H1 (cell line): ENCODE results near the gene LRRC27. TPM values are rescaled to one million over a fixed set of nuclear protein-coding genes. Genes with fewer than 3 reads are reported as not detected.
"Not testable (repeated sequence)": the region's sequence is repeated elsewhere in the genome, so short reads cannot be mapped to it uniquely, and the experiment has no call there.

Experiments
- CTCF ChIA-PET: fragments of 300-600 bp; sonication (Branson Sonifier 250); formaldehyde crosslinking; loops from one replicate; lab custom pipeline; 2021; ENCODE audit not compliant: partially characterized antibody; lab: Charles Lee
- POLR2A ChIA-PET: fragments of 300-600 bp; sonication (Branson Sonifier 250); formaldehyde crosslinking; loops from one replicate; lab custom pipeline; 2021; ENCODE audit warnings: inconsistent platforms; ENCODE audit not compliant: partially characterized antibody; lab: Charles Lee
- DNase-seq, 2 experiments: peaks; one replicate each; pipeline versions ENCODE4 v3.0.0 to v3.0.0-alpha.2; 2010 to 2022; ENCODE audit warnings: low spot score in 2 of 2, low read depth in 1 of 2, mixed read lengths in 1 of 2
- FAIRE-seq: peaks from 2 replicates; lab custom pipeline; 2011; peaks lifted over from hg19 to GRCh38; lab: Jason Lieb, UNC
- H2AFZ ChIP-seq: 2 replicates; pipeline ENCODE4 v1.8.1; 2012; ENCODE audit warnings: low read length, inconsistent platforms
- H2AK5ac ChIP-seq: 2 replicates; pipeline ENCODE4 v1.6.1; 2013; ENCODE audit warnings: low read depth, low read length
- H2BK120ac ChIP-seq: replicated peaks from 2 replicates; pipeline ENCODE3; 2013; ENCODE audit warnings: low read depth, low read length, inconsistent platforms
- H2BK12ac ChIP-seq: 2 replicates; pipeline ENCODE4 v1.6.1; 2013; ENCODE audit warnings: low read depth, low read length
- H2BK15ac ChIP-seq: 2 replicates; pipeline ENCODE4 v1.6.1; 2013; ENCODE audit warnings: low read length
- H2BK20ac ChIP-seq: 2 replicates; pipeline ENCODE4 v1.6.1; 2013; ENCODE audit warnings: low read length
- H2BK5ac ChIP-seq: 2 replicates; pipeline ENCODE4 v1.6.1; 2013; ENCODE audit warnings: low read depth, low read length
- H3K14ac ChIP-seq: 2 replicates; pipeline ENCODE4 v1.6.1; 2013; ENCODE audit warnings: inconsistent platforms; ENCODE audit not compliant: insufficient read length
- H3K18ac ChIP-seq: 2 replicates; pipeline ENCODE4 v1.6.1; 2013; ENCODE audit warnings: low read length; ENCODE audit errors: extremely low read depth
- H3K23ac ChIP-seq: 2 replicates; pipeline ENCODE4 v1.6.1; 2013; ENCODE audit warnings: inconsistent platforms; ENCODE audit not compliant: insufficient read length
- H3K23me2 ChIP-seq: 2 replicates; pipeline ENCODE4 v1.6.1; 2013; ENCODE audit warnings: low read depth, low read length
- H3K27ac ChIP-seq: 2 replicates; pipeline ENCODE4 v1.6.1; 2011; ENCODE audit warnings: low read depth, low read length, inconsistent platforms
- H3K27me3 ChIP-seq, 4 experiments: replicated peaks in 1 of 4; 1 replicate in 1 of 4; 2 replicates in 3 of 4; pipeline versions ENCODE4 v1.6.1 to v1.8.1; 2011 to 2013; ENCODE audit warnings: low read length in 3 of 4, mild to moderate bottlenecking in 3 of 4, inconsistent platforms in 2 of 4, mixed read lengths in 2 of 4, moderate library complexity in 1 of 4; ENCODE audit not compliant: control insufficient read depth in 3 of 4, insufficient read depth in 3 of 4; ENCODE audit errors: extremely low read depth in 1 of 4
- H3K36me3 ChIP-seq, 4 experiments: 2 replicates each; pipeline versions ENCODE4 v1.6.1 to v1.8.1; 2011 to 2013; ENCODE audit warnings: mild to moderate bottlenecking in 4 of 4, low read length in 3 of 4, moderate library complexity in 2 of 4, control low read depth in 1 of 4, inconsistent platforms in 1 of 4; ENCODE audit not compliant: insufficient read depth in 4 of 4, control insufficient read depth in 2 of 4
- H3K4ac ChIP-seq: replicated peaks from 2 replicates; pipeline ENCODE3; 2013; ENCODE audit warnings: low read length, low read depth, mixed read lengths, inconsistent platforms; ENCODE audit not compliant: insufficient read length
- H3K4me1 ChIP-seq, 4 experiments: replicated peaks in 1 of 4; 1 replicate in 1 of 4; 2 replicates in 3 of 4; pipeline versions ENCODE4 v1.6.1 to v1.8.1; 2011 to 2013; ENCODE audit warnings: low read length in 3 of 4, inconsistent platforms in 2 of 4, mixed read lengths in 1 of 4; ENCODE audit not compliant: insufficient read depth in 4 of 4, control insufficient read depth in 3 of 4
- H3K4me2 ChIP-seq, 2 experiments: 2 replicates each; pipeline versions ENCODE4 v1.6.1 to v1.8.1; 2011 to 2013; ENCODE audit warnings: low read depth in 2 of 2, low read length in 2 of 2, control low read depth in 1 of 2, inconsistent platforms in 1 of 2, mild to moderate bottlenecking in 1 of 2; ENCODE audit not compliant: insufficient read depth in 1 of 2
- H3K4me3 ChIP-seq, 4 experiments: fragments of 200-600, 300-600 bp in 1 of 4; sonication (generic), shearing (Covaris generic), sonication (Bioruptor Twin) in 1 of 4; 2 replicates each; pipeline versions ENCODE4 v1.5.1 to v1.8.1; 2011 to 2016; ENCODE audit warnings: low read length in 4 of 4, low read depth in 3 of 4, control low read depth in 2 of 4, inconsistent platforms in 2 of 4, mild to moderate bottlenecking in 2 of 4, mixed read lengths in 1 of 4, moderate library complexity in 1 of 4; ENCODE audit not compliant: insufficient read depth in 2 of 4; ENCODE audit errors: extremely low read depth in 1 of 4
- H3K56ac ChIP-seq: replicated peaks from 2 replicates; pipeline ENCODE3; 2013; ENCODE audit warnings: low read depth, mild to moderate bottlenecking, mixed read lengths, low read length, inconsistent platforms; ENCODE audit not compliant: insufficient read length
- H3K79me1 ChIP-seq: 2 replicates; pipeline ENCODE4 v1.6.1; 2013; ENCODE audit warnings: low read depth, low read length, control low read depth
- H3K79me2 ChIP-seq, 2 experiments: 2 replicates each; pipeline versions ENCODE4 v1.6.1 to v1.8.1; 2012 to 2013; ENCODE audit warnings: low read length in 2 of 2, mild to moderate bottlenecking in 2 of 2, inconsistent platforms in 1 of 2; ENCODE audit not compliant: insufficient read depth in 2 of 2, control insufficient read depth in 1 of 2
- H3K9ac ChIP-seq, 4 experiments: replicated peaks in 1 of 4; 1 replicate in 1 of 4; 2 replicates in 3 of 4; pipeline versions ENCODE4 v1.6.1 to v1.8.1; 2011 to 2013; ENCODE audit warnings: low read depth in 3 of 4, low read length in 3 of 4, control low read depth in 2 of 4, mild to moderate bottlenecking in 2 of 4, moderate library complexity in 2 of 4, inconsistent platforms in 1 of 4; ENCODE audit errors: extremely low read depth in 1 of 4
- H3K9me3 ChIP-seq, 2 experiments: 2 replicates each; pipeline versions ENCODE4 v1.6.1 to v1.8.1; 2012 to 2013; ENCODE audit warnings: mild to moderate bottlenecking in 2 of 2, moderate library complexity in 2 of 2, control low read depth in 1 of 2, inconsistent platforms in 1 of 2, low read depth in 1 of 2, low read length in 1 of 2, mixed read lengths in 1 of 2; ENCODE audit not compliant: insufficient read depth in 2 of 2
- H4K20me1 ChIP-seq, 2 experiments: replicated peaks in 1 of 2; 2 replicates each; pipeline versions ENCODE3 to v1.8.1; 2011 to 2013; ENCODE audit warnings: inconsistent platforms in 2 of 2, low read length in 2 of 2, mild to moderate bottlenecking in 1 of 2; ENCODE audit not compliant: insufficient read depth in 2 of 2, control insufficient read depth in 1 of 2
- H4K5ac ChIP-seq: 2 replicates; pipeline ENCODE4 v1.6.1; 2013; ENCODE audit warnings: low read length, low read depth, mixed read lengths, inconsistent platforms; ENCODE audit not compliant: insufficient read length
- H4K8ac ChIP-seq: 2 replicates; pipeline ENCODE4 v1.8.0; 2013; ENCODE audit warnings: mild to moderate bottlenecking, moderate library complexity, low read length, inconsistent platforms; ENCODE audit not compliant: insufficient read depth; ENCODE audit errors: extremely low read depth
- H4K91ac ChIP-seq: replicated peaks from 2 replicates; pipeline ENCODE3; 2013; ENCODE audit warnings: low read length, mixed read lengths, inconsistent platforms; ENCODE audit not compliant: insufficient read length
- WGBS, 2 experiments: shearing (Covaris generic) in 1 of 2; methylation state at CpG; one replicate each; pipeline versions ENCODE4 v1.1.6 to v1.1.7; 2013 to 2015; ENCODE audit warnings: low lambda C conversion rate in 2 of 2, mixed read lengths in 2 of 2, inconsistent platforms in 1 of 2, low coverage in 1 of 2, missing lambda C conversion rate in 1 of 2; ENCODE audit not compliant: insufficient replicate concordance in 2 of 2, insufficient coverage in 1 of 2, insufficient read length in 1 of 2; ENCODE audit errors: extremely low coverage in 1 of 2, missing lambda C conversion rate in 1 of 2; 5-methylcytosine and 5-hydroxymethylcytosine counted together
- polyA plus RNA-seq, 7 experiments: library from polyadenylated mRNA; depleted of rRNA in 3 of 7; stranded (reverse) in 5 of 7; unstranded in 2 of 7; fragments of >200 nt in 5 of 7; fragments of 200-250 nt in 2 of 7; gene quantifications; 1 replicate in 5 of 7; 2 replicates in 1 of 7; 4 replicates in 1 of 7; pipeline versions ENCODE4 v1.2.1 to v1.2.3, GENCODE V29; 2011 to 2013; ENCODE audit warnings: missing spikeins in 2 of 7, mixed read lengths in 2 of 7
- total RNA-seq: library from RNA; stranded (reverse); fragmentation: NEBNext Ultra II Directional; extraction: Animal tissue kit (Norgen Biotek cat#: 25700); gene quantifications from 2 replicates; pipeline ENCODE4 v1.2.1, GENCODE V29; 2021

Gene LRRC27
- total and polyA plus RNA-seq, 2 of the 8 experiments (the other 6 are each of a cell fraction or from before 2014, with no cell fraction given) = 1.2 to 3.8 TPM

GRCh38 chr10:132317477-132317876, 14.5 kb upstream of the LRRC27 start:
- H2BK15ac ChIP-seq, H3K14ac ChIP-seq, H3K23ac ChIP-seq, DNase-seq, H3K79me2 ChIP-seq, H2AK5ac ChIP-seq, H2BK12ac ChIP-seq, H3K36me3 ChIP-seq, H3K4ac ChIP-seq, H4K20me1 ChIP-seq, H3K79me1 ChIP-seq, H3K23me2 ChIP-seq, H3K27me3 ChIP-seq, H2BK120ac ChIP-seq, H4K5ac ChIP-seq, H3K9ac ChIP-seq, H3K18ac ChIP-seq, CTCF ChIA-PET, H3K27ac ChIP-seq, H3K4me2 ChIP-seq, H2BK20ac ChIP-seq, H4K91ac ChIP-seq, H4K8ac ChIP-seq, H3K9me3 ChIP-seq, FAIRE-seq, H3K4me3 ChIP-seq, H2BK5ac ChIP-seq, H3K56ac ChIP-seq, H3K4me1 ChIP-seq, H2AFZ ChIP-seq: not testable (repeated sequence)
- WGBS, 2 experiments = 73% methylated on average over 4 of the region's 6 CpGs; no CpG with 5 or more reads in 1 of the 2 experiments
- POLR2A ChIA-PET = interaction anchor here (0.6 kb wide), 1 partner anchor 68 kb away, joined by 3 read pairs; no protein-coding TSS in a partner anchor
